ENCODE data around the gene OR51F2.
"Not testable (repeated sequence)": the region's sequence is repeated elsewhere in the genome, so short reads cannot be mapped to it uniquely, and the experiment has no call there.

DNA sequence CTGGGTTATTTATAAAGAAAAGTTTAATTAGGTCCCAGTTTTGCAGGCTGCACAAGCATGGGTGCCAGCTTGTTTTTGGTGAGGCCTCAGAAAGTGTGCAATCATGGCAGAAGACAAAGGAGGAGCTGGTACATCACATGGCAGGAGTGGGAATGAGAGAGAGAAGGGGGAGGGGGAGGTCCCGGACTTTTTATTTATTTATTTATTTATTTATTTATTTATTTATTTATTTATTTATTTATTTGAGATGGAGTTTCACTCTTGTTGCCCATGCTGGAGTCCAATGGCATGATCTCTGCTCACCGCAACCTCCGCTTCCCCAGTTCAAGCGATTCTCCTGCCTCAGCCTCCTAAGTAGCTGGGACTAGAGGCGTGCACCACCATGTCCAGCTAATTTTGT, 19.8 kb upstream of the OR51F2 start:
- TF ChIP-seq, protein P1, sequence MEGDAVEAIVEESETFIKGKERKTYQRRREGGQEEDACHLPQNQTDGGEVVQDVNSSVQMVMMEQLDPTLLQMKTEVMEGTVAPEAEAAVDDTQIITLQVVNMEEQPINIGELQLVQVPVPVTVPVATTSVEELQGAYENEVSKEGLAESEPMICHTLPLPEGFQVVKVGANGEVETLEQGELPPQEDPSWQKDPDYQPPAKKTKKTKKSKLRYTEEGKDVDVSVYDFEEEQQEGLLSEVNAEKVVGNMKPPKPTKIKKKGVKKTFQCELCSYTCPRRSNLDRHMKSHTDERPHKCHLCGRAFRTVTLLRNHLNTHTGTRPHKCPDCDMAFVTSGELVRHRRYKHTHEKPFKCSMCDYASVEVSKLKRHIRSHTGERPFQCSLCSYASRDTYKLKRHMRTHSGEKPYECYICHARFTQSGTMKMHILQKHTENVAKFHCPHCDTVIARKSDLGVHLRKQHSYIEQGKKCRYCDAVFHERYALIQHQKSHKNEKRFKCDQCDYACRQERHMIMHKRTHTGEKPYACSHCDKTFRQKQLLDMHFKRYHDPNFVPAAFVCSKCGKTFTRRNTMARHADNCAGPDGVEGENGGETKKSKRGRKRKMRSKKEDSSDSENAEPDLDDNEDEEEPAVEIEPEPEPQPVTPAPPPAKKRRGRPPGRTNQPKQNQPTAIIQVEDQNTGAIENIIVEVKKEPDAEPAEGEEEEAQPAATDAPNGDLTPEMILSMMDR (IDR thresholded peaks at IDR 0.05 in 2 of 3, conservative IDR thresholded peaks at IDR 0.05 in 1 of 3; ENCODE audit: insufficient read depth in 2 of 3, low read depth in 1 of 3, low read length in 3 of 3) = not testable (repeated sequence)
- TF ChIP-seq, protein P2, sequence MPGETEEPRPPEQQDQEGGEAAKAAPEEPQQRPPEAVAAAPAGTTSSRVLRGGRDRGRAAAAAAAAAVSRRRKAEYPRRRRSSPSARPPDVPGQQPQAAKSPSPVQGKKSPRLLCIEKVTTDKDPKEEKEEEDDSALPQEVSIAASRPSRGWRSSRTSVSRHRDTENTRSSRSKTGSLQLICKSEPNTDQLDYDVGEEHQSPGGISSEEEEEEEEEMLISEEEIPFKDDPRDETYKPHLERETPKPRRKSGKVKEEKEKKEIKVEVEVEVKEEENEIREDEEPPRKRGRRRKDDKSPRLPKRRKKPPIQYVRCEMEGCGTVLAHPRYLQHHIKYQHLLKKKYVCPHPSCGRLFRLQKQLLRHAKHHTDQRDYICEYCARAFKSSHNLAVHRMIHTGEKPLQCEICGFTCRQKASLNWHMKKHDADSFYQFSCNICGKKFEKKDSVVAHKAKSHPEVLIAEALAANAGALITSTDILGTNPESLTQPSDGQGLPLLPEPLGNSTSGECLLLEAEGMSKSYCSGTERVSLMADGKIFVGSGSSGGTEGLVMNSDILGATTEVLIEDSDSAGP (CRISPR knock-in tag; IDR thresholded peaks at IDR 0.05) = not testable (repeated sequence)
- not testable (repeated sequence) for TF ChIP-seq ZNF143 (CRISPR knock-in tag; IDR thresholded peaks at IDR 0.05); POLR2A (conservative IDR thresholded peaks at IDR 0.05)

Data from K562 (cell line).